Medulla oblongata (tissue), 1 donor: ENCODE data around the gene DUS1L.

Source experiments
- DNase-seq: peaks from one replicate; pipeline ENCODE4 v3.0.0-alpha.2; 2015; ENCODE audit errors: extremely low spot score

DUS1L gene

GRCh38 chr17:82087961-82088837 is 22.6 kb upstream of the DUS1L start:
- no peak for DNase-seq

- no peak for DNase-seq
Observed at GRCh38 chr17:82086941-82087906, 21.6 kb upstream of the DUS1L start.

GRCh38 chr17:82085931-82086764 is 20.5 kb upstream of the DUS1L start:
- no peak for DNase-seq

DNA sequence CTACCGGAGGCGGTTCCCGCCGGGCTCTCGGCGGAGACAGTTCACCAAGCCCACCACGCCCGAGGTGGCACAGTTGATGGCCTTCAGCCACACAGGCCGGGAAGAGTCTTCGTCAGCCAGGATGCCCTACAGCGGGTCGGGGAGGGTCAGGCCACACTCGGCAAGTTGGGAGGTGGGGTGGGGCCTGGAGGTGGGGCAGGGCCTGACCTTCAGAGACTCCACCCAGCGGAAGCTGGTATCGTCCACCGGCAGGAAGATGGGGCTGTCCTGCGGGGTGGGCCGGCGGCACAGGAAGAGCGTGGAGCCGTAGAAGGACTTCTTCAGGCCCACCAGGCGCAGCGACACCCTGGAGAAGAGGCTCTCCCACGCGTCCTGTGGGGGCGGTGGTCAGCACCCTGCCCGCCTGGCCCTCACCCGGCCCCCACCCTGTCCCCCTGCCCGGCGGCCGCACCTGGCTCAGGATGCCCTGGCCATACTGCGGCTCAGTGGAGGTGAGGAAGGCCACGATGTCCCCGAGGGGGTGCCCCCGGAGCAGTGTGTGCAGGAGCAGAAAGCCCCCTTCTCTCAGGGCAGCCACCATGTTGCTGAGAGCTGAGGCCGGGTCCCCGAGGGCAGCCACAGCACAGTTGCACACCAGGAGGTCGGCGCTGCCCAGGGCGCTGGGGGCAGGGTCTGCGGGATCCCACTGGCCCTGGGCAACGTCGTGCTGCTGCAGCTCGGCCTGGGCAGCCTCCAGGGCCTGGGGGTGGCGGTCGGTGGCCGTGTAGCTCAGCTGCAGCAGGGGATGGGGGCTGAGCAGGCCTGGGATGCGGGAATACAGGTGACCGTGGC is 19.6 kb upstream of the DUS1L start:
- DNase-seq = no peak

- no peak for DNase-seq
Observed at GRCh38 chr17:82084373-82085030, 18.9 kb upstream of the DUS1L start.

- no peak for DNase-seq
Observed at GRCh38 chr17:82083533-82084359, 18.1 kb upstream of the DUS1L start.

DNA sequence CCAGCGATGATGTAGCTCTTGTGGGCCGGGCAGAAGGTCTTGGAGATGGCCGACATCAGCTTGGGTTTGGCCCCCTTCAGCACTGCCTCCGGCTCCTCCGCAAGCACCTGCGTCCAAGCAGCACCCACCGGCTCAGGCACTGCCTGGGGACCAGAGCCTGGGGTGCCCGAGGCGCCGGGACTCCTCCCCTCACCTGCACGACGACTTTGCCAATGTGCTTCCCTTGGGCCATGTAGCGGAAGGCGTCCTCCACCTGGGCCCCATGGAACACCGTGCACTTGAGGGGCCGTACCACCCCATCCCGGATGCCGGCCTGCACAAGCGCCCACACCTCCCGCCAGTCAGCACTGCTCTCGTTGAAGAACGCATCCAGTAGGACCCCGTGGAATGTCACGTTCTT is 17.4 kb upstream of the DUS1L start:
- DNase-seq = no peak

DNA sequence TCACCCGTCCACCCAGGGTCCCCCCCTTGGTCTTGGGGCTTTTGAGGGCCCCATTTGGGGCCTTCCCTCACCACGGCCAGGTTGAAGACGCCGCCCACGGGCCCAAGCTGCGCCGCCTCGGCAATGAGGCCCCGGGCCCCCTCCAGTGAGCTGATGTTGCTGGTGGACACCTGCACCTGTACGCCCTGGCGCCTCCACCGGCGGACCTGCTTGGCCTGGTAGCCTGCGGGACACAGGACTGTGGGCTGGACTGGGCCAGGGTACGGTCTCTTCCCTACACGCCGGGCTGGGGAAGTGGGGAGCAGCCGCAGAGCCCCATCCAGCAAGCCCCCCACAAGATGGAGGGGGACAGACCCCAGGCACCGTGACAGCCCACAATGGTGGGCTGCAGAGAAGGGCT is 16.9 kb upstream of the DUS1L start:
- DNase-seq = no peak

DNA sequence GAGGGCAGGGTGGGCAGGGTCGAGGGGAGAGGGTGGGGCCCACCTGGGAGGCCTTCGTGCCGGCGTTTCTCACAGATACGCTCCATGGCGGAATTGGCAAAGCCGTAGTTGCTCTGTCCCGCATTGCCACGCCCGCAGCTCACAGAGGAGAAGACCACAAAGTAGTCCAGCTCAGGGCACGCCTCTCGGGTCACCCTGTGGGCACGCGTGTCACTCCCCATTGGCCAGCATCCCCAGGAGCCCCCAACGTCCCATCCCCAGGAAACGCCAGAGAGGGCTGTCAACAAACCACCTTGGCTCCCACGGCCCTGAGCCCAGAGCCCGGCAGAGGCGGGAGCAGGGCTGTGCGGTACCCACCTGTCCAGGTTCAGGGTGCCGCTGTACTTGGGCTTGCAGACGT is 16.4 kb upstream of the DUS1L start:
- DNase-seq = no peak

- no peak for DNase-seq
Observed at GRCh38 chr17:82081546-82081945, 15.9 kb upstream of the DUS1L start.

- no peak for DNase-seq
Observed at GRCh38 chr17:82080789-82081464, 15.3 kb upstream of the DUS1L start.

DNA sequence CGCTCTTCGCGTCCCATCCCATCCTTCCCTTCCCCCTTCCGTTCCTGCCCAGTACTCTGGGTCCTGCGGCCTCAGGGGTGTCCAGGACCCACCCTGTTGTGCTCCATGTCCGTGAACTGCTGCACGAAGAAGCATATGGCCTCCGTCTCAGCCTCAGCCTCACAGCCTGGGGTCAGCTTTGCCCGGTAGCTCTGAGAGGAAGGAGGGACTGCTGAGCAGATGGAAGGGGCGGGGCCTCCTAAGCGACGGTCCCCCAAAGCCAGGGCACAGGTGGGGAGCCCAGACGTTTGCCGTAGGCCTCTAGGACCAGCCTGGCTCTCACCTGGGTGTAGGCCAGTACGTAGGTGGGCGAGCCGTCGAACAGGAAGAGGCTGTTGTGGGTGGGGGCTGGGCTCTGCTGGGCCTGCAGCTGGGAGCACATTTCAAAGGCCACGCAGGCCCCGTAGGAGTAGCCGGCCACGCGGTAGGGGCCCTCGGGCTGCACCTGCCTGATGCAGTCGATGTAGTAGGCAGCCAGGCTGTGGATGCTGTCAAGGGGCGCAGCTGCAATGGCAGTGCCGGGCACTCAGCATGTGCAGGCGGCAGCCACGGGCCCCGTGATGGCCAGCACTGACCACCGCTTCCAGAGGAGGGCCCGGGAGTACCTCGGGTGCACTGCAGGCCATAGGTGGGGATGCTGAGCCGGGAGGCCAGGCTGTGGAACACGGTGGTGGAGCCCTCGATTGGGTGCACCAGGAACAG is 14.6 kb upstream of the DUS1L start:
- no peak for DNase-seq

GRCh38 chr17:82079001-82079677 is 13.5 kb upstream of the DUS1L start:
- no peak for DNase-seq

DNA sequence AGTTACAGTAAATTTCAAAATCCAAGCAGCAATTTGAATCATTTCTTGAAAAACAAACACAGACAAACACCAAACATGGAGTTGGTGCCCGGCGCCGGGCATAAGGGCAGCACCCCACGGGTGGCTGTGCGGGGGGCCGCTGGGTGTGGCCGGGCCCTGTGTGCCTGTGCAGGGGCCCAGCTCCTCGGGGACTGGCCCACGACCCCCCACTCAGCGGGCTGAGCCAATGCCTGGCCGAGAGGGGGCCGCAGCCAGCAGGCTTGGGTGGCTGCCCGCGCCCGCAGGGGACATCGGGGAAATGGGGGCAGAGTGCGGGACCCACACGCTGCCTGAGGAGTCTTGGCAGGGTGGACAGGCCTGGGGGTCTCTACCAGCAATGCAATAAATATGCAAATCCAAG is 12.8 kb upstream of the DUS1L start:
- DNase-seq = no peak

DNA sequence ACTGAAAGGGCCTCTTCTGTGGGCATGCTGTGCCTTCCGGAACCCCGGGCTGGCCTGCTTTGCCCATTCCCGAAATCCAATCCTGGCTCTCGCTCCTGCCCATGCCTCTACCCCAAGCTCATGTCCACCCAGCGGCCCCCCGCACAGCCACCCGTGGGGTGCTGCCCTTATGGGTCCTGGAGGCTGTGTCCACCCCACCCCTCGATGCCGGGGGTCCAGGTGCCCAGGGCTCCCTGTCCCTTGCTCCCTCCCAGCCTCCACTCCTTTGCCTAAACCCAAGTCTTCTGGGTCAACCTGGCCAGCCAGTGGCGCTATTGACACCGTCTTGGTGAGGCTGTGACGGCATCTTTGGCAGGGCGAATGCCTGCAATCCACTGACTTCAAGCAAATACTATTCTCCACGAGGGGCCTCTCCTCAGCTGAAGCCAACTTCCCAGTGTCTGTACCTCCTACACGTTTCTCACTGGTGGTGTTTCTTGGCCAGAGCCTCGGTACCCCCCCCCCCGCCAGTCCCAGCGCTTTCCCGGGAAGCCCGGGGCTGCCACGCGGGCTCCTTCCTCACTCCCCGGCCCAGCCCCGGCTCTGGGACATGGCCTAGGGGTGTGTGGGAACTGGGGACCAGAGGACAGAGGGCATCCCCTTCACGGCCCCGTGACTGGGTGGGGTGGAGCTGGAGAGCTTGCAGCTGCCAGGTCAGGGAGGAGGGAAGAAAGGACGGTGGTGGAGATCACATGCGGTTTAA is 12.2 kb upstream of the DUS1L start:
- peak; percentile 11 for DNase-seq

DNA sequence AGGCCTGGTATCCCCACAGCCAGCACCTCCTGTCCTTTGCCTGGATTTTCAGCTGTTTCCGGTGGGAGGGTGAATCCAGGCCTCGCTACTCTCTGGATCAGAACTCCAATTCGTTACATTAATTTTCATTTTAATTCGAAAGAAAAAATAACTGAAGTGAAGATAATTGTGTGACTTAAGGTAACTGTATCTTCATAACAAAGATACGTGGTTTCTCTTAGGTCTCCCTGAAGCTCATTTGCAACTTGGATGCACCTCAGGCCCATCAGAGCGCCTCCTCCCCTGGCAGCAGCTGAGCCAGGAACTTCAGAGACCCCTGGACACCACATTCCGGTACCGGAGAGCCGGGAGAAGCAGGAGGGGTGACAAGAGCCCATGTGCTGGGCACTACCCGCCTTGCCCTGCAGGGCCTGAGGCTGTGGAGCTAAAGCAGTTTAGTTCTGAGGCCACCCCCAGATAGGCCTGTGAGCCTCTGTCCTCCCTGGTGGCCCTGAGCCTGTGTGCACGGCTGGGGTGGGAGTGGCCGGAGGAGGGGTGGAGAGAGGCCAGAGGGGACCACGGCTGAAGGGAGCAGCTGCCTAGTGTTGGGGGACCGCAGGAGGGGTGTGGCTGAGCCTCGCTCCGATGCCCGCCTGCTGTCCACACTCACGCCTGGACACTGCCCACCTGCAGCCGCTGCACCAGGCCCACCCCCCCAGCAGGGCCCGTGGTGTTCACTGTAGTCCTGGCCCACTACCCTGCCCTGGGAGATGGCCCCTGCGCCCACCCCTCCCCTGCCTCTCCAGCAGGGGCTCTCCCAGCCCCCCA is 11.4 kb upstream of the DUS1L start:
- DNase-seq = no peak
